Body of pancreas (tissue), 4 donors: ENCODE data around the gene GP2. TPM values are rescaled to one million over a fixed set of nuclear protein-coding genes. Genes with fewer than 3 reads are reported as not detected.
A peak's percentile ranks its signal among the peaks of the same experiment; 100 is the strongest.

Experiments
- ATAC-seq: fragments of 150-250 bp; one replicate; pipeline ENCODE4 v1.9.1; 2016
- DNase-seq, 4 donors: peaks; one replicate each; pipeline ENCODE4 v3.0.0-alpha.2; 2019
- H3K27ac ChIP-seq, 4 donors: fragments of 200-600 bp; sonication (generic); 1 replicate in 3 of 4; 2 replicates in 1 of 4; pipeline versions ENCODE4 v1.5.1 to v1.6.1; 2016 to 2019; ENCODE audit warnings: mild to moderate bottlenecking in 1 of 4, mixed read lengths in 1 of 4, moderate library complexity in 1 of 4
- H3K27me3 ChIP-seq, 2 donors: fragments of 200-600 bp; sonication (generic); one replicate each; pipeline ENCODE4 v1.6.0; 2016; ENCODE audit warnings: mild to moderate bottlenecking in 1 of 2
- H3K36me3 ChIP-seq, 2 donors: fragments of 200-600 bp; sonication (generic); replicated peaks in 1 of 2; 2 replicates each; pipeline ENCODE4 v1.5.1; 2016; ENCODE audit warnings: low read depth in 2 of 2; ENCODE audit not compliant: insufficient read depth in 1 of 2
- H3K4me1 ChIP-seq: fragments of 200-600 bp; sonication (generic); one replicate; pipeline ENCODE4 v1.6.0; 2016
- H3K4me3 ChIP-seq, 2 donors: fragments of 200-600 bp; sonication (generic); 1 replicate in 1 of 2; 2 replicates in 1 of 2; pipeline ENCODE4 v1.5.1; 2016 to 2019
- H3K9me3 ChIP-seq, 3 donors: fragments of 200-600 bp; sonication (generic); 1 replicate in 2 of 3; 2 replicates in 1 of 3; pipeline ENCODE4 v1.5.1; 2016
- POLR2A ChIP-seq, 3 donors: fragments of 450-650 bp; IDR thresholded peaks; one replicate each; pipeline ENCODE4 v1.6.1; 2016; ENCODE audit warnings: antibody characterized with exemption in 3 of 3, mild to moderate bottlenecking in 2 of 3
- WGBS, 2 donors: methylation state at CpG; one replicate each; pipeline ENCODE4 v1.1.5; 2017; 5-methylcytosine and 5-hydroxymethylcytosine counted together
- intact Hi-C: fragments of 100-400 bp; cut with DNase I; formaldehyde crosslinking; loops from one replicate; pipeline ENCODE4 v1.15.1; 2023
- total RNA-seq, 2 donors: library from RNA; depleted of rRNA; stranded (reverse); fragments of >200 nt; gene quantifications; one replicate each; pipeline ENCODE4 v1.1.0, GENCODE V29; 2016
- TF ChIP-seq, protein P1 (sequence below), 7 experiments: fragments of 450-650 bp in 4 of 7; fragments of 200-600 bp in 3 of 7; sonication (generic) in 3 of 7; IDR thresholded peaks; one replicate each; pipeline ENCODE4 v1.5.1; 2016 to 2019; ENCODE audit warnings: antibody characterized with exemption in 7 of 7

Gene GP2
- total RNA-seq, 2 donors from 2014 or later = 12,053 to 14,662 TPM

DNA sequence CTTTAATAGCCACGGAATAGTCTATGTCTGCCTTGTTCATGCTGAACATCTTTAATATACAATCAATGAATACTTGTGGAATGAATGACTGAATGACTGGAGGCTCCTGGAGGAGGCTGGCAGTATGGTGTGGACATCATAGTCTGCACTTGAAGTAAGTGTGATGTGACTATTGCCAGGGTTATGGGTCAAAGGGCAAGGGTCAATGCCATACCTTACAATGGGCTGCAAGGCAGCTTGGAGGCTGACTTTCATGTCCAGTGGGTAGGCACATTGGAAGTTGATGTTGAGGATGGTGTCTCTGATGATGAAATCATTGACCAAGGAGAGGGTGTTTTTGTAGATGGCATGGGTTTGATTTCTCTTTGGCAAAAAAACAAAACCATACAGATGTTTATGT, 7.9 kb downstream of the GP2 start:
- Histone ChIP-seq H3K27me3 (no peaks in the 10 kb centered on the region), H3K4me3 (no peak overlapping the region), H3K36me3 (peaks cover 31 to 41% of the 10 kb centered on the region in 2 donors), H3K9me3 (no peaks in the 10 kb centered on the region), H3K4me1 (peaks cover 66% of the 10 kb centered on the region), H3K27ac (peak overlapping the region in 3 of 4 donors; percentile 94 to 97 (median 97))
- TF ChIP-seq, protein P1, sequence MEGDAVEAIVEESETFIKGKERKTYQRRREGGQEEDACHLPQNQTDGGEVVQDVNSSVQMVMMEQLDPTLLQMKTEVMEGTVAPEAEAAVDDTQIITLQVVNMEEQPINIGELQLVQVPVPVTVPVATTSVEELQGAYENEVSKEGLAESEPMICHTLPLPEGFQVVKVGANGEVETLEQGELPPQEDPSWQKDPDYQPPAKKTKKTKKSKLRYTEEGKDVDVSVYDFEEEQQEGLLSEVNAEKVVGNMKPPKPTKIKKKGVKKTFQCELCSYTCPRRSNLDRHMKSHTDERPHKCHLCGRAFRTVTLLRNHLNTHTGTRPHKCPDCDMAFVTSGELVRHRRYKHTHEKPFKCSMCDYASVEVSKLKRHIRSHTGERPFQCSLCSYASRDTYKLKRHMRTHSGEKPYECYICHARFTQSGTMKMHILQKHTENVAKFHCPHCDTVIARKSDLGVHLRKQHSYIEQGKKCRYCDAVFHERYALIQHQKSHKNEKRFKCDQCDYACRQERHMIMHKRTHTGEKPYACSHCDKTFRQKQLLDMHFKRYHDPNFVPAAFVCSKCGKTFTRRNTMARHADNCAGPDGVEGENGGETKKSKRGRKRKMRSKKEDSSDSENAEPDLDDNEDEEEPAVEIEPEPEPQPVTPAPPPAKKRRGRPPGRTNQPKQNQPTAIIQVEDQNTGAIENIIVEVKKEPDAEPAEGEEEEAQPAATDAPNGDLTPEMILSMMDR (IDR thresholded peaks at IDR 0.05) = no peak
- TF ChIP-seq POLR2A (IDR thresholded peaks at IDR 0.05) = peak in 1 of 3 donors; percentile 16
- WGBS, 2 donors = 31% methylated on average over 1 of the region's 1 CpG
- intact Hi-C loops = no loop called here
- peak; percentile 5 for ATAC-seq
- peak; percentile 55 to 69 (median 64) for DNase-seq

DNA sequence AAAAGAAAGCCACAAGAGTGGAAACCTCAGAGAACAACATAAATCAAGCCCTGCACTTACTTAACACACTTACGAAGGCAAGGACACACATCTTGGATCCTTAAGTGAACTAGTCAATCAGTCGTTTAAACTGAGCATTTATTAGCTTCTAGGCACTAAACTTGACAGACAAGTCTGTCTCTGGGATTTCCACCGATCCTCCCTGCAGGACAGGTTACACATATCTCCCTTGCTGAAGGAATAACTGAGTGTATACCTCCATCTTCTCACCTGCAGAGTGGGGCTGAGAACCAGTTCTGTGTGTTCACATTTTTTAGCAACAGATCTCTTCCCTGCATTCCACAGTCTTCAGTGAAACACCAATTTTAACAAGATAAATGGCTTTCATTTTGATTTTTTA, 8.9 kb downstream of the GP2 start:
- Histone ChIP-seq H3K27ac (peak overlapping the region in 3 of 4 donors; percentile 41 to 97 (median 94)), H3K4me1 (peaks cover 56% of the 10 kb centered on the region), H3K4me3 (no peak overlapping the region), H3K9me3 (no peaks in the 10 kb centered on the region), H3K36me3 (peaks cover 33% of the 10 kb centered on the region in 2 donors), H3K27me3 (no peaks in the 10 kb centered on the region)
- intact Hi-C loops = no loop called here
- DNase-seq = no peak
- TF ChIP-seq, protein P1 (IDR thresholded peaks at IDR 0.05) = no peak
- peak in 1 of 3 donors; percentile 6 for TF ChIP-seq POLR2A (IDR thresholded peaks at IDR 0.05)
- 20 to 36% methylated on average over 3 of the region's 3 CpGs for WGBS, 2 donors
- ATAC-seq = no peak

DNA sequence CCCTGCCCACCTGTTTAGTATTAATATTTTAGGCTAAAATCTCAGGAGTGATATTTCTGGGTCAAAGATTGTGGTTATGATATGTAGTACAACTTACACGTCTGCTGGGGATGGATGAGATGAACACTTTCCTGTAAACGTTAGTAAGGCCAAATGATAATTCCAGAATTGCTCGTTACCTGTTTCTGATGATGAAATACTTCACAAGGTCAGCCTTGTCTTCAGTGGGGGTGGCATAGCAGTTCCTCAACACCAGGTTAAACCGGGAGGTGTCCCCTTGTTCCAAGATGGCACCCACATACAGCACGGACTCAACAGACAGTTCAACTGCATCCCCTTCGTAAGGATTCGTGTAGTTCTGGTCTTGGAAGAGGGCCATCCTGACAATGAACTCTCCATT, 9.3 kb downstream of the GP2 start:
- DNase-seq = peak in 1 of 4 donors; percentile 48
- H3K4me1 ChIP-seq = peaks cover 54% of the 10 kb centered on the region
- H3K9me3 ChIP-seq = no peaks in the 10 kb centered on the region
- no peak for ATAC-seq
- H3K36me3 ChIP-seq = peaks cover 29 to 32% of the 10 kb centered on the region in 2 donors
- intact Hi-C loops = no loop called here
- 30 to 40% methylated on average over 7 of the region's 7 CpGs for WGBS, 2 donors
- H3K27ac ChIP-seq = peak overlapping the region in 3 of 4 donors; percentile 41 to 97 (median 94)
- no peak overlapping the region for H3K4me3 ChIP-seq
- peak in 1 of 3 donors; percentile 9 for TF ChIP-seq POLR2A (IDR thresholded peaks at IDR 0.05)
- TF ChIP-seq, protein P1 (IDR thresholded peaks at IDR 0.05) = peak in 1 of 7 experiments; percentile 6
- no peaks in the 10 kb centered on the region for H3K27me3 ChIP-seq

DNA sequence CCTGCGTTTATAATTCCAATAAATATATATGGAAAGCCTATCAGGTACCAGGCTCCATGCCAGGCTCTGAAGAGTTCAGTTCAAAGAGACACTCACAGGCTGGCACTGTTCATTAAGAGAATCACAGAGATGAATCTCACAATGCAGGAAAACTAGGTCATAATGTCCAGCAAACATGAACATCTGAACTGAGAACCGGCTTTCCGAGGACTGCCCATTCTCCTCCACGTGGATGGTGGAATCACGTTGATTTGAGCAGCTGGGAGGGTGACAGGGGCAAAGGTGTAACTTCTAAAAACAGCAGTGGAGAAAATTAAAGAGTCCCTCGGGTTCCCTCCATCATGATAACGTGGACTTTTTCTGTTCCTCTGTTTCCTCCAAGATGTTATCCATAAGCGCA, 10.2 kb downstream of the GP2 start:
- no peak for TF ChIP-seq POLR2A (IDR thresholded peaks at IDR 0.05)
- Histone ChIP-seq H3K27me3 (no peaks in the 10 kb centered on the region), H3K9me3 (no peaks in the 10 kb centered on the region), H3K4me1 (peaks cover 45% of the 10 kb centered on the region), H3K4me3 (no peak overlapping the region), H3K27ac (peak overlapping the region in 3 of 4 donors; percentile 41 to 97 (median 94)), H3K36me3 (peaks cover 28 to 29% of the 10 kb centered on the region in 2 donors)
- ATAC-seq (no peak), DNase-seq (no peak)
- intact Hi-C loops = no loop called here
- 40 to 49% methylated on average over 8 of the region's 8 CpGs for WGBS, 2 donors

DNA sequence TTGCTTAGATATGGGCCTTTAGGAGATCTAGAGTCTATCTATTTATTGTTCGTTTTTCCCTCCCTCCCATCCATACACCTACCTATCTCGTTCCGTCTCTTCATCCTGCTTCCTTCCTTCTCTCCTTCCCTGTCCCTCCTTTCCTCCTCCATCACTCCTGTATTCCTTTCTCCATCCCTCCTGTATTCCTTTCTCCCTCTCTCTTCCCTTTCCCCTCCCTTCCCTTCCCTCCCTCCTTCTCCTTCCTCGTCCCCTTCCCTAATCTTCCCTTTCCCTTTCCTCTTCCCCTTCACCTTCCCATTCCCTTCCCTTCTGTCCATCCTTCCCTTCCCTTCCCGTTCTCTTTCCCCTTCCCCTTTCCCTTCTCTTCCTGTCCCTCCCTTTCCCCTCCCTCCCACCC, 10.6 kb downstream of the GP2 start:
- H3K27ac ChIP-seq = peak overlapping the region in 3 of 4 donors; percentile 24 to 97 (median 41)
- no peak overlapping the region for H3K4me3 ChIP-seq
- no peak for TF ChIP-seq POLR2A (IDR thresholded peaks at IDR 0.05)
- TF ChIP-seq, protein P1 (IDR thresholded peaks at IDR 0.05) = no peak
- no peaks in the 10 kb centered on the region for H3K9me3 ChIP-seq
- DNase-seq = no peak
- WGBS, 2 donors = 40 to 43% methylated on average over 5 of the region's 5 CpGs
- ATAC-seq = no peak
- H3K4me1 ChIP-seq = peaks cover 41% of the 10 kb centered on the region
- intact Hi-C loops = no loop called here
- peaks cover 26 to 29% of the 10 kb centered on the region in 2 donors for H3K36me3 ChIP-seq
- no peaks in the 10 kb centered on the region for H3K27me3 ChIP-seq
